ENCODE data around the gene RAB3C.

RAB3C gene

GRCh38 chr5:58842852-58843251, 260.0 kb downstream of the RAB3C start:
- DNase-seq = no peak

GRCh38 chr5:58844395-58844794, 261.5 kb downstream of the RAB3C start:
- DNase-seq = no peak

GRCh38 chr5:58847041-58847440, 264.2 kb downstream of the RAB3C start:
- DNase-seq = no peak

- no peak for DNase-seq
These were observed 266.3 kb downstream of the RAB3C start for GRCh38 chr5:58849223-58849622.

GRCh38 chr5:58849921-58850667, 267.2 kb downstream of the RAB3C start:
- DNase-seq = no peak

GRCh38 chr5:58851153-58851552, 268.3 kb downstream of the RAB3C start:
- no peak for DNase-seq

GRCh38 chr5:58851571-58851970, 268.7 kb downstream of the RAB3C start:
- no peak for DNase-seq

- DNase-seq = no peak
These were observed 269.7 kb downstream of the RAB3C start for GRCh38 chr5:58852566-58852965.

GRCh38 chr5:58854441-58854840, 271.6 kb downstream of the RAB3C start:
- DNase-seq = no peak

- DNase-seq = no peak
These were observed 273.2 kb downstream of the RAB3C start for GRCh38 chr5:58855851-58856739.

- DNase-seq = no peak
These were observed 274.7 kb downstream of the RAB3C start for GRCh38 chr5:58857609-58858008.

GRCh38 chr5:58860680-58861079, 277.8 kb downstream of the RAB3C start:
- no peak for DNase-seq

GRCh38 chr5:58868931-58869330, 286.1 kb downstream of the RAB3C start:
- DNase-seq = no peak

GRCh38 chr5:58871648-58872242, 288.9 kb downstream of the RAB3C start:
- DNase-seq = peak; percentile 16

- no peak for DNase-seq
These were observed 289.9 kb downstream of the RAB3C start for GRCh38 chr5:58872670-58873273.

GRCh38 chr5:58875599-58875998, 292.7 kb downstream of the RAB3C start:
- DNase-seq = no peak

GRCh38 chr5:58885260-58885659, 302.4 kb downstream of the RAB3C start:
- no peak for DNase-seq

- peak; percentile 56 for DNase-seq
These were observed 303.7 kb downstream of the RAB3C start for GRCh38 chr5:58886315-58887207.

- no peak for DNase-seq
These were observed 304.4 kb downstream of the RAB3C start for GRCh38 chr5:58887311-58887710.

- DNase-seq = no peak
These were observed 305.0 kb downstream of the RAB3C start for GRCh38 chr5:58887721-58888409.

- DNase-seq = no peak
These were observed 307.4 kb downstream of the RAB3C start for GRCh38 chr5:58890265-58890664.

GRCh38 chr5:58890701-58891085, 307.8 kb downstream of the RAB3C start:
- DNase-seq = no peak

Data from central memory CD4-positive, alpha-beta T cell (primary cell).